ENCODE measurements around the gene MISP.

DNA sequence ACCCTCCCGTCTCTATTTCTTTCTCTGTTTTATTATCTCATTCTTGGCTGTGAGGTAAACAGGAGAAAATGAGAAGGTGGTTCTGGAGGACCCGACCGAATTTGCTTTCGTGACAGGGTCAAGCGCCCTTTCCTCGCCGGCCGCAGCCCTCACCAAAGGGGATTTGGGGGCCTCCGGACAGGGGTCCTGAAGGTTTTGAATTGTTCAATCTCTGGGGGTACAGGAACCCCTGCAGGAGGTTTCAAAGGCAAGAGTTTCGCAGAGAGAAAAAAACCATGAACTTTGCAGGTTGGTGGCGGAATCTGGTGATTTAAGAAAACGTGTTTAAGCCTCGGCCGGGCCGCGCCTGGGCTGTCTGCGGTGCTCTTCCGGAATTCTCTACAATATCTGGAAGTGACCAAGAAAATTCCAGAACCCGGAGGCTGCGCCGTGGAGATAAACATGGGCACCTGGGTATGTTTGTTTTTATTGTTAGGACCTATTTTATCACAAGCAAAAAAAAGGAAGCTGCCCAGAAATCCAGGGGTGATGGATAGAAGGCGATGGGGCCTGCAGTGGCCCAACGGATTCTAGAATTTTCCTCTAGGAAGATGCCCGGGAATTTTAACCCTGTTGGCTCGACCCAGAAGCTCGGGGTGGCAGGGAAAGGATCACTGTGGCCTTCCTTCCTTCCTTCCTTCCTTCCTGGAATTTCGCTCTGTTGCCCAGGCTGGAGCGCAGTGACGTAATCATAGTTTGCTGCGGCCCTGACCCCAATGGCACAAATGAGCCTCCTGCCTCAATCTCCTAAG is 32.2 kb downstream of the MISP start:
- no peak for TF ChIP-seq CTCF (IDR thresholded peaks at IDR 0.05)
- no peak for TF ChIP-seq EZH2 (IDR thresholded peaks at IDR 0.05; ENCODE audit: borderline replicate concordance, insufficient read depth, low read depth, low read length, poor library complexity, severe bottlenecking)
